Brain microvascular endothelial cell (primary cell): ENCODE data around the gene ATP6V0B.

Source experiments
- DNase-seq: peaks from one replicate; pipeline ENCODE4 v3.0.0-alpha.2; 2020
- H3K27ac ChIP-seq: fragments of 250-450 bp; sonication (Bioruptor Pico); 2 replicates; pipeline ENCODE4 v1.5.1; 2020; ENCODE audit warnings: mild to moderate bottlenecking, moderate library complexity
- H3K27me3 ChIP-seq: fragments of 250-450 bp; sonication (Bioruptor Pico); replicated peaks from 2 replicates; pipeline ENCODE4 v1.5.1; 2020; ENCODE audit warnings: mild to moderate bottlenecking
- H3K36me3 ChIP-seq: fragments of 250-450 bp; sonication (Bioruptor Pico); replicated peaks from 2 replicates; pipeline ENCODE4 v1.5.1; 2020; ENCODE audit warnings: mild to moderate bottlenecking
- H3K4me3 ChIP-seq: 2 replicates; pipeline ENCODE4 v1.5.1; 2011; ENCODE audit warnings: low read depth, mild to moderate bottlenecking, control low read depth, low read length, moderate library complexity
- CTCF ChIP-seq: IDR thresholded peaks from 2 replicates; pipeline ENCODE4 v1.5.1; 2011; ENCODE audit warnings: low read depth, mild to moderate bottlenecking, moderate library complexity, low read length, control low read depth, inconsistent platforms; ENCODE audit errors: missing control alignments
- in situ Hi-C: cut with HindIII; loops from 2 replicates; pipeline ENCODE4 v1.10.0; 2017; ENCODE audit warnings: low sequenced_read_pairs, low pct_ligation_motif_present

The ATP6V0B gene

GRCh38 chr1:43985984-43986595, 11.3 kb downstream of the ATP6V0B start:
- TF ChIP-seq CTCF: no peak
- in situ Hi-C loops: no loop called here

DNA sequence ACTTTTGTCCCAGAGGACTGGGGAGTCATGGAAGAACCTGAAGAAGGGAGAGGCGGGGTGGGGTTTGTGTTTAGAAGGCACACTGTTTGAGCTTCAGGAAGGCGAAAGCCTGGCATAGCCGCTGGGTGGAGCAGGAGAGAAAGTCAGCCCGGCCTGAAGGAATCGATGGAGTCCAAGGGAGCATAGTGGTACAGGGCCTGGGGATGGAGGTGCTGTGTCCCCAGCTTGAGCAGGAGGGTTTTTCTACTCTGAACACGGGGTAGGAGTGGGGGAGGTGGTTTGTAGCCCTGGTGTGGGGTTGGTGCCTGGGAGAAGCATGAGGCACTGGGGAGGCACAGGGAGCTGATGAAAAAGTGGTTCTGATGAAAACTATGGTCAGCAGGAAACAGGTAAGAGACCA, 12.0 kb downstream of the ATP6V0B start:
- in situ Hi-C loops: no loop called here
- Histone ChIP-seq H3K27me3 (no peaks in the 10 kb centered on the region), H3K4me3 (no peak overlapping the region), H3K36me3 (peaks cover 19% of the 10 kb centered on the region), H3K27ac (no peak overlapping the region)
- DNase-seq: no peak
- peak; percentile 12 for TF ChIP-seq CTCF

More at GRCh38 chr1:43985984-43986595, 11.3 kb downstream of the ATP6V0B start:
- Histone ChIP-seq H3K27me3 (no peaks in the 10 kb centered on the region), H3K4me3 (no peak overlapping the region), H3K27ac (no peak overlapping the region), H3K36me3 (peaks cover 19% of the 10 kb centered on the region)
- no peak for DNase-seq

GRCh38 chr1:43987159-43987902, 12.6 kb downstream of the ATP6V0B start:
- no peak for DNase-seq
- Histone ChIP-seq H3K27me3 (no peaks in the 10 kb centered on the region), H3K36me3 (peaks cover 19% of the 10 kb centered on the region), H3K27ac (no peak overlapping the region), H3K4me3 (no peak overlapping the region)
- in situ Hi-C loops: no loop called here
- no peak for TF ChIP-seq CTCF

DNA sequence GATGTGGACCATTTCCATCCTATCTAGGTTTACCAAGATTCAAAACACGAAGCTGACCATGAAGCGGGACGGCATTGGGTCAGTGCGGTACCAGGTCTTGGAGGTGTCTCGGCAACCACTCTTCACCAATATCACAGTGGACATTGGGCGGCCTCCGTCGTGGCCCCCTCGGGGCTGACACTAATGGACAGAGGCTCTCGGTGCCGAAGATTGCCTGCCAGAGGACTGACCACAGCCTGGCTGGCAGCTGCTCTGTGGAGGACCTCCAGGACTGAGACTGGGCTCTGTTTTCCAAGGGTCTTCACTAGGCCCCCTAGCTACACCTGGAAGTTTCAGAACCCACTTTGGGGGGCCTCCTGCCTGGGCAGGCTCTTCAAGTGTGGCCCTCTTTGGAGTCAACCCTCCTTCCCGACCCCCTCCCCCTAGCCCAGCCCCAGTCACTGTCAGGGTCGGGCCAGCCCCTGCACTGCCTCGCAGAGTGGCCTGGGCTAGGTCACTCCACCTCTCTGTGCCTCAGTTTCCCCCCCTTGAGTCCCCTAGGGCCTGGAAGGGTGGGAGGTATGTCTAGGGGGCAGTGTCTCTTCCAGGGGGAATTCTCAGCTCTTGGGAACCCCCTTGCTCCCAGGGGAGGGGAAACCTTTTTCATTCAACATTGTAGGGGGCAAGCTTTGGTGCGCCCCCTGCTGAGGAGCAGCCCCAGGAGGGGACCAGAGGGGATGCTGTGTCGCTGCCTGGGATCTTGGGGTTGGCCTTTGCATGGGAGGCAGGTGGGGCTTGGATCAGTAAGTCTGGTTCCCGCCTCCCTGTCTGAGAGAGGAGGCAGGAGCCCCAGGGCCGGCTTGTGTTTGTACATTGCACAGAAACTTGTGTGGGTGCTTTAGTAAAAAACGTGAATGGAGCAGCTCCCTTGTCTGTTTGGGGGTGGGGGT, 15.8 kb downstream of the ATP6V0B start:
- H3K36me3 ChIP-seq: peaks cover 8% of the 10 kb centered on the region
- H3K27me3 ChIP-seq: no peaks in the 10 kb centered on the region
- no peak overlapping the region for H3K27ac ChIP-seq
- H3K4me3 ChIP-seq: peak overlapping the region; percentile 69
- in situ Hi-C loops: no loop called here
- no peak for DNase-seq
- TF ChIP-seq CTCF: peak; percentile 28

- H3K36me3 ChIP-seq: peaks cover 2% of the 10 kb centered on the region
- H3K27me3 ChIP-seq: no peaks in the 10 kb centered on the region
These were observed 16.4 kb downstream of the ATP6V0B start for GRCh38 chr1:43991200-43991475.

More at GRCh38 chr1:43991200-43991475, 16.4 kb downstream of the ATP6V0B start:
- H3K4me3 ChIP-seq: peak overlapping the region; percentile 69
- H3K27ac ChIP-seq: peak overlapping the region; percentile 3
- TF ChIP-seq CTCF: no peak
- no peak for DNase-seq
- in situ Hi-C loops: no loop called here
